GM21786 (cell line): Measurements from ENCODE around the gene NMRK1.

Experiments
- ATAC-seq: cut with Tn5 transposase; IDR thresholded peaks from one replicate; pipeline ENCODE4 v1.9.1; 2021; ENCODE audit not compliant: unreplicated experiment

Gene NMRK1

GRCh38 chr9:75087824-75088645, at the start of gene NMRK1, which contains the start of gene OSTF1:
Gene NMRK1 (minus strand): TSS chr9:75088155. CDS start chr9:75083115, 5,040 bp downstream.
Gene OSTF1 (plus strand): TSS chr9:75088514. CDS start chr9:75088693, 179 bp downstream.
- peak; percentile 80 for ATAC-seq

- no peak for ATAC-seq
Observed at GRCh38 chr9:75134495-75134894, 46.5 kb upstream of the NMRK1 start.

- ATAC-seq: no peak
Observed at GRCh38 chr9:75133396-75133795, 45.4 kb upstream of the NMRK1 start.

- no peak for ATAC-seq
Observed at GRCh38 chr9:75132244-75132643, 44.3 kb upstream of the NMRK1 start.

GRCh38 chr9:75131700-75132099, 43.7 kb upstream of the NMRK1 start:
- no peak for ATAC-seq

GRCh38 chr9:75130621-75131230, 42.8 kb upstream of the NMRK1 start:
- no peak for ATAC-seq

- ATAC-seq: no peak
Observed at GRCh38 chr9:75130172-75130571, 42.2 kb upstream of the NMRK1 start.

- no peak for ATAC-seq
Observed at GRCh38 chr9:75128535-75128934, 40.6 kb upstream of the NMRK1 start.

GRCh38 chr9:75123696-75124095, 35.7 kb upstream of the NMRK1 start:
- ATAC-seq: no peak

- no peak for ATAC-seq
Observed at GRCh38 chr9:75121914-75122558, 34.1 kb upstream of the NMRK1 start.

GRCh38 chr9:75120686-75121085, 32.7 kb upstream of the NMRK1 start:
- no peak for ATAC-seq

GRCh38 chr9:75117564-75117963, 29.6 kb upstream of the NMRK1 start:
- ATAC-seq: no peak

- no peak for ATAC-seq
Observed at GRCh38 chr9:75116306-75116705, 28.4 kb upstream of the NMRK1 start.

- ATAC-seq: no peak
Observed at GRCh38 chr9:75112789-75113188, 24.8 kb upstream of the NMRK1 start.

GRCh38 chr9:75111019-75111622, 23.2 kb upstream of the NMRK1 start:
- ATAC-seq: no peak

- no peak for ATAC-seq
Observed at GRCh38 chr9:75109210-75109839, 21.4 kb upstream of the NMRK1 start.

GRCh38 chr9:75108571-75108970, 20.6 kb upstream of the NMRK1 start:
- no peak for ATAC-seq

- no peak for ATAC-seq
Observed at GRCh38 chr9:75106857-75107256, 18.9 kb upstream of the NMRK1 start.

- ATAC-seq: no peak
Observed at GRCh38 chr9:75105841-75106240, 17.9 kb upstream of the NMRK1 start.

- ATAC-seq: no peak
Observed at GRCh38 chr9:75105019-75105540, 17.1 kb upstream of the NMRK1 start.

GRCh38 chr9:75104607-75105006, 16.7 kb upstream of the NMRK1 start:
- ATAC-seq: no peak
